ENCODE measurements around the gene NANOS2.

Gene NANOS2

GRCh38 chr19:45913874-45914830 is at the start of gene NANOS2:
NANOS2 (minus strand) TSS chr19:45914778; CDS start chr19:45914693, 85 bp downstream.
- Mint-ChIP-seq H3K36me3 (ENCODE audit: low read depth) (no peaks in the 10 kb centered on the region), H3K4me1 (ENCODE audit: low read depth) (peaks cover 19% of the 10 kb centered on the region), H3K27me3 (ENCODE audit: low read depth) (peaks cover 15% of the 10 kb centered on the region), H3K27ac (no peak within 1 kb of the TSS), H3K9me3 (no peaks in the 10 kb centered on the region), H3K4me3 (no peak within 1 kb of the TSS)

GRCh38 chr19:45962021-45962420 is 47.4 kb upstream of the NANOS2 start:
- Mint-ChIP-seq H3K4me3 (no peak overlapping the region), H3K4me1 (ENCODE audit: low read depth) (no peaks in the 10 kb centered on the region), H3K9me3 (no peaks in the 10 kb centered on the region), H3K27me3 (ENCODE audit: low read depth) (peaks cover 40% of the 10 kb centered on the region), H3K36me3 (ENCODE audit: low read depth) (no peaks in the 10 kb centered on the region), H3K27ac (no peak overlapping the region)

GRCh38 chr19:45960595-45961235 is 46.1 kb upstream of the NANOS2 start:
- H3K9me3 Mint-ChIP-seq, result no peaks in the 10 kb centered on the region
- H3K4me1 Mint-ChIP-seq (ENCODE audit: low read depth), result no peaks in the 10 kb centered on the region
- no peak overlapping the region for H3K27ac Mint-ChIP-seq
- no peaks in the 10 kb centered on the region for H3K36me3 Mint-ChIP-seq (ENCODE audit: low read depth)
- peaks cover 35% of the 10 kb centered on the region for H3K27me3 Mint-ChIP-seq (ENCODE audit: low read depth)
- H3K4me3 Mint-ChIP-seq, result no peak overlapping the region

DNA sequence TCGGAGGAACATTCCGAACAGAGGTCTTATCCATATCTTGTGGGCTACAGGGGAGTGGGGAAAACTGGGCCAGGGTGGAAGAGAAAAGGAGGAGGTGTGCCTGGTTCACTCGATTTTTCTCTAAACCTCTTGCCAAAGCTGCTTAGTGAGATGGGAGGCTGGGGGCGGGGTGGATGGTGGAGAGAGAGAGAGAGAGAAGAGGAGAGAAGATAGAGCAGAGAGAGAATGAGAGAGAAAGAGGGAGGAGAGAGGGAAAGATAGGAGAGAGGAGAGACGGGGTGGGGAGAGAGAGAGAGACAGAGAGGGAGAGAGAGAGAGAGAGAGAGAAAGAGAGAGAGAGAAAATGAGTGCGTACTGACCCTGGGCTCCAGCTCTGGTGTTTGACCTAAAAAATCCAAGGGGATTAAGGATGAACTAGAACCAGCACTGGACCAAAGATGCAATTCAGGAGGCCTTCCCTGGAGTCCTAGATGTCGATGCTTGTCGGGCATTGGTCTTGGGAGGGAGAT is 45.0 kb upstream of the NANOS2 start:
- H3K27me3 Mint-ChIP-seq (ENCODE audit: low read depth), result peaks cover 40% of the 10 kb centered on the region
- H3K4me1 Mint-ChIP-seq (ENCODE audit: low read depth), result peaks cover 2% of the 10 kb centered on the region
- no peak overlapping the region for H3K4me3 Mint-ChIP-seq
- no peaks in the 10 kb centered on the region for H3K9me3 Mint-ChIP-seq
- H3K36me3 Mint-ChIP-seq (ENCODE audit: low read depth), result no peaks in the 10 kb centered on the region
- H3K27ac Mint-ChIP-seq, result no peak overlapping the region

GRCh38 chr19:45958769-45959516 is 44.4 kb upstream of the NANOS2 start:
- peaks cover 2% of the 10 kb centered on the region for H3K4me1 Mint-ChIP-seq (ENCODE audit: low read depth)
- no peak overlapping the region for H3K27ac Mint-ChIP-seq
- H3K27me3 Mint-ChIP-seq (ENCODE audit: low read depth), result peaks cover 37% of the 10 kb centered on the region
- H3K4me3 Mint-ChIP-seq, result no peak overlapping the region
- no peaks in the 10 kb centered on the region for H3K36me3 Mint-ChIP-seq (ENCODE audit: low read depth)
- H3K9me3 Mint-ChIP-seq, result no peaks in the 10 kb centered on the region

DNA sequence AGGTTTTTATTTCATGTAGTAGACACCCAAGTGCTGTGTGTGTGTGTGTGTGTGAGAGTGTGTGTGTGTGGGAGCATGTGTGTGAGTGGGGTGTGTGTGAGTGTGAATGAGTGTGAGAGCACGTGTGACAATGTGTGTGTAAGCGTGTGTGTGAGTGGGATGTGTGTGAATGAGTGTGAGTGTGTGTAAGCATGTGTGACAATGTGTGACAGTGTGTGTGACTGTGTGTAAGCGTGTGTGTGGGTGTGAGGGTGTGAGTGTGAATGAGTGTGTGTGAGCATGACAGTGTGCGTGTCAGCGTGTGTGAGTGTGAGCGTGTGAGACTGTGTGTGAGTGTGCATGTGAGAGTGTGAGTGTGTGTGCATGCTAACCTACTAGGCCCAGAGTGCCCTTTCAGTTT is 43.7 kb upstream of the NANOS2 start:
- no peak overlapping the region for H3K27ac Mint-ChIP-seq
- H3K27me3 Mint-ChIP-seq (ENCODE audit: low read depth), result peaks cover 37% of the 10 kb centered on the region
- H3K36me3 Mint-ChIP-seq (ENCODE audit: low read depth), result no peaks in the 10 kb centered on the region
- H3K4me1 Mint-ChIP-seq (ENCODE audit: low read depth), result peaks cover 2% of the 10 kb centered on the region
- H3K4me3 Mint-ChIP-seq, result no peak overlapping the region
- peaks cover under 1% of the 10 kb centered on the region for H3K9me3 Mint-ChIP-seq

DNA sequence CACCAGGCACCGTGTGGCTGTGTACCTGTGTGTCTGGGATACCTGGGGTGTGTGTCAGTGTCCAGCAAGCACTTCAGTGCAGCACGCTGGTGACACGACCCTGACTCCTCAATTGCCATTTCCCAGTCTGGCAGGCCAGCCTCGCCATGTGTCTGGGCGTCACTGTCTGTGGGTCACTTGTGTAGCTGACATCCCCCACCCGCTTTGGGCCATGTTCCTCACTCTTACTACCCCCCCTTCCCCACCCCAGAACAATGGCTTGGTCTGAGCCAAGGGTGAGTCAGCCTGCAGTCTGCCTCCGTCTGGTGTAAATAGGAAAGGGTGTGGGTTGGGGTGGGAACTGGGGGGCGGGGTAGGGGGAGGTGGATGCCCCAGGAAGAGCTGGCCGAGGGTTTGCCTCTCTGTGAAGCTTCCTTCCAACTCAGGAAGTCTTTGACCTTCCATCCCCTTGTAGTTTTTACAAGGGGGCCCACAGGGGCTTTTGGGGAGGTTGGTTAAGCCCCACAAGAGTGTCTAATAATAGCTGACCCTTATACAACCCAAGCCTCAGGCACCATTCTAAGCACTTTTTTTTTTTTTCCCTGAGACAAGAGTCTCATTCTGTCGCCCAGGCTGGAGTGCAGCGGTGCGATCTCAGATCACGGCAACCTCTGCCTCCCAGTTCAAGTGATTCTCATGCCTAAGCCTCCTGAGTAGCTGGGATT is 41.5 kb upstream of the NANOS2 start:
- H3K27me3 Mint-ChIP-seq (ENCODE audit: low read depth), result peaks cover 30% of the 10 kb centered on the region
- no peaks in the 10 kb centered on the region for H3K36me3 Mint-ChIP-seq (ENCODE audit: low read depth)

GRCh38 chr19:45954156-45954555 is 39.6 kb upstream of the NANOS2 start:
- Mint-ChIP-seq H3K9me3 (peaks cover 4% of the 10 kb centered on the region), H3K27ac (no peak overlapping the region), H3K36me3 (ENCODE audit: low read depth) (no peaks in the 10 kb centered on the region), H3K4me3 (no peak overlapping the region), H3K27me3 (ENCODE audit: low read depth) (peaks cover 19% of the 10 kb centered on the region), H3K4me1 (ENCODE audit: low read depth) (peaks cover 5% of the 10 kb centered on the region)

More for the DNA sequence above, 41.5 kb upstream of the NANOS2 start:
- no peak overlapping the region for H3K4me3 Mint-ChIP-seq
- peaks cover 4% of the 10 kb centered on the region for H3K9me3 Mint-ChIP-seq
- peaks cover 5% of the 10 kb centered on the region for H3K4me1 Mint-ChIP-seq (ENCODE audit: low read depth)
- H3K27ac Mint-ChIP-seq, result no peak overlapping the region

DNA sequence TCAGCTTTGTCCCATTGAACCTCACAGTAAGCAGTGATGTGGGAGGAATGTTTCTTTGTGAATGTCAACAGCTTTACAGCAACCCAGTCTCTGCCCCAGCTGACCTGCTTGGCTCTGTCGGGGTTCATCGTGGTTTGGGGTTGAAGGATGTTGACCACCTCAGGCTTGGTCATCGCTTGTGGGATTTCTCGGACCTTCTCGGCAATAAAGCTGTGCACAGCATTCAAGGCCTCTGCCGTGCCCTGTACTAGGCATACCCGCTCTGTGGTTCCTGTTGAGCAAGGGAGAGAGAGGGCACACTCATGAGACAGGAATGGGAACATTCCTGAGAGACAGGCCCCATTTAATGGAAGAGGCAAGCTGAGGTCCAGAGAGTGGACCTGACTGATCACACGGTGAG is 39.1 kb upstream of the NANOS2 start:
- Mint-ChIP-seq H3K27me3 (ENCODE audit: low read depth) (peaks cover 19% of the 10 kb centered on the region), H3K9me3 (peaks cover 4% of the 10 kb centered on the region), H3K27ac (no peak overlapping the region), H3K36me3 (ENCODE audit: low read depth) (no peaks in the 10 kb centered on the region), H3K4me3 (no peak overlapping the region), H3K4me1 (ENCODE audit: low read depth) (peaks cover 5% of the 10 kb centered on the region)

- Mint-ChIP-seq H3K4me1 (ENCODE audit: low read depth) (peaks cover 5% of the 10 kb centered on the region), H3K36me3 (ENCODE audit: low read depth) (no peaks in the 10 kb centered on the region), H3K27me3 (ENCODE audit: low read depth) (peaks cover 15% of the 10 kb centered on the region), H3K9me3 (peaks cover 4% of the 10 kb centered on the region), H3K4me3 (peak overlapping the region; percentile 76), H3K27ac (peak overlapping the region; percentile 49)
These were observed 38.3 kb upstream of the NANOS2 start for GRCh38 chr19:45952686-45953505.

DNA sequence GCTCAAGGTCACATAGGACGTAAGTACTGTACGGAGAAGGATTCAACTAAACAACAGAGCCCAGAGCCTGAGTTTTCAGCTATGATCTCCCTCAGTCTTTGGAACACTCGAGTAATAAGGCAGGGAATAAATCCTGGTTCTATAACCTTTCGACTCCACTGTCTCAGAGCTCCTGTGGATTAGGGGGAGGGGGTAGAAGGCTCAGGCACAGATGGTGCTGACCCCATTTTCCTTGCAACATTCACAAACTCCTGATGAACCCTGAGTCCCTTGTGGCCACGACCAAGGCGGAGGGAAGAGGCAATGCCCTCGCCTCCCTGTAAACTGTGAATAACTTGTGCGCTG is 37.7 kb upstream of the NANOS2 start:
- peak overlapping the region; percentile 76 for H3K4me3 Mint-ChIP-seq
- peaks cover 4% of the 10 kb centered on the region for H3K9me3 Mint-ChIP-seq
- H3K27ac Mint-ChIP-seq, result no peak overlapping the region
- H3K4me1 Mint-ChIP-seq (ENCODE audit: low read depth), result peaks cover 5% of the 10 kb centered on the region
- H3K27me3 Mint-ChIP-seq (ENCODE audit: low read depth), result peaks cover 15% of the 10 kb centered on the region
- no peaks in the 10 kb centered on the region for H3K36me3 Mint-ChIP-seq (ENCODE audit: low read depth)

DNA sequence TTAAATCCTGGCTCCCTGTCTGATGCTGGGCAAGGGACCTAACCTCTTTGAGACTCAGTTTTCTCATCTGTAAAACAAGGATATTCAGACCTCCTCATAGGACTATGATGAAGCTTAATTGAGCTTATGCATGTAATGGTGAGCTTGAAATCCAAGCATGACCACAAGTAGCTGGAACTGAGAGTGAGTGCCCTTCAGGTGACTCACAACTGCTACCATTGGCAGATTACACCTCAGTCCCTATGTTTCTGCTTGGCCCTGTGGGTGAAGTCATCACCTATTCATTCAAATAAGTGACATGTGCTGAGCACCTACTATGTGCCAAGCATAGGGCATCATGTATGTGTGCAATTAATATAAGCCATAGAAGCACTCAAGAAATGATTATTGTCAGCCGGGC is 33.3 kb upstream of the NANOS2 start:
- no peak overlapping the region for H3K4me3 Mint-ChIP-seq
- no peaks in the 10 kb centered on the region for H3K9me3 Mint-ChIP-seq
- H3K27ac Mint-ChIP-seq, result no peak overlapping the region
- H3K36me3 Mint-ChIP-seq (ENCODE audit: low read depth), result no peaks in the 10 kb centered on the region
- peaks cover 11% of the 10 kb centered on the region for H3K27me3 Mint-ChIP-seq (ENCODE audit: low read depth)
- H3K4me1 Mint-ChIP-seq (ENCODE audit: low read depth), result no peaks in the 10 kb centered on the region

GRCh38 chr19:45940515-45940805 is 25.9 kb upstream of the NANOS2 start:
- Mint-ChIP-seq H3K27me3 (ENCODE audit: low read depth) (peaks cover 37% of the 10 kb centered on the region), H3K27ac (no peak overlapping the region), H3K36me3 (ENCODE audit: low read depth) (peaks cover 4% of the 10 kb centered on the region), H3K9me3 (peaks cover 10% of the 10 kb centered on the region), H3K4me3 (no peak overlapping the region), H3K4me1 (ENCODE audit: low read depth) (peaks cover 4% of the 10 kb centered on the region)

Measured in T-helper 1 cell treated with Interleukin-12 subunit alpha and Interleukin-12 subunit beta and Interleukin-4 antibody, amounts not matched to agents 30 μg/mL and 1 μg/mL, for 36 hours (primary cell).